HG03521 (cell line): ENCODE data around the gene LDAH.

Experiments
- ATAC-seq: cut with Tn5 transposase; IDR thresholded peaks from one replicate; pipeline ENCODE4 v1.9.1; 2021; ENCODE audit warnings: mild to moderate bottlenecking, moderate library complexity; ENCODE audit not compliant: unreplicated experiment

The LDAH gene

GRCh38 chr2:20781656-20782265, 41.1 kb downstream of the LDAH start:
- ATAC-seq = peak; percentile 71

DNA sequence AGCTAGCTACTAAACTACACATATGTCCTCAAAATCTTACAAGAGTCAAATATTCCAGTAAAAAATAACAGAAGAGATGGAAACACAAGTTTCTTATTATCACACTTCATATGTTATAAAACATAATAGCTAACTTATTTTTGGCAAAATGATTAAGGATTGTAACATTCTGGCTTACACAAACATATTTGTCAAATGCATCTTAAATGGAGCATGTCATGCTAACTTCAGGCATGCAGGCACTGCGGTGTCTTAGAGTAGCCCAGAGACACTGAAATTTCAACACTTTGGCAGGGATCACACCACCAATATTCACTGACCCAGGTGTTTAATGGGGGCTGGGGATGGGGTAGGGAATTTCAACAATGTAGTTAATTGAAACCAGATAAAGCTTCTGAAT, 51.6 kb downstream of the LDAH start:
- ATAC-seq = no peak

DNA sequence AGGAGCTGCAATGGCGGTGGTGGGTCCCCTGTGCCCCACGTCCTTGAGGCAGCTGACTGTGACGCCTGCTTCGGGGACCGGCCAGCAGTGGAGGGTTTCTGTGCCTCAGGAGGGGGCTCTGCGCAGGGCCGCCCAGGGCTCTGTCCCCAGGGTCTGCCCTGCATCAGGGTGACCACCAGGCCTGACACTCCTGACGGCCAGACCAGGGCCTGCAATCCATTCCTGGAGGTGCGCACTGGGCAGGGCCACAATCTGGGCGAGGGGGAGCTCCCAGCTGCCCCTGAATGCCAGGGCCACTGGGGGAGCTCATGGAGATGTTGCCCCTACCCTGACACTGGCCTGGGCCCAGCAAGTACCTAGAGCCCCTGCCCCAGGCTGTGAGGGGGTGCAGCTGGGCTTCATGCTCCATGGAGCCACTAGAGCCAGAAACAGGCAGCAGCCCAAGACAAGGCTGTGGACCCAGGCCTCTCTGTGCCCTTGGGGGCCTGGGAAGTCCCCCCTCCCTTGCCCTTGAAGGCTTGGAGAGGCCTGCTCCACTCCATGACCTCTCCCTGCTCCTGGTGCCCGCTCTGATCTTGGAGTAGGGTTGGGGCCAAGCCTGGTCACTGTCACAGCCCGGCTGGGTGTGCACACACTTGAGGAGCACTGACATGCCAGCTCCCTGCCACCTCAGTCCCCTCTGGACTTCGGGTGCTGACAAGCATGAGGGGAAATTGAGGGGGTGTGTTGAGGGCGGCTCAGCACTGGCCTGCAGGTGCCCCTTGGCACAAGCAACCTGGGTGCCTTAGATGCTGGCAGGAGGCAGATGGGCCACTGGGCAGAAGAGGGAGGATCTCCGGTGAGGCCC, 55.9 kb downstream of the LDAH start:
- ATAC-seq = no peak

- no peak for ATAC-seq
Observed at GRCh38 chr2:20766213-20766612, 56.7 kb downstream of the LDAH start.

GRCh38 chr2:20762945-20763683, 59.8 kb downstream of the LDAH start:
- no peak for ATAC-seq

DNA sequence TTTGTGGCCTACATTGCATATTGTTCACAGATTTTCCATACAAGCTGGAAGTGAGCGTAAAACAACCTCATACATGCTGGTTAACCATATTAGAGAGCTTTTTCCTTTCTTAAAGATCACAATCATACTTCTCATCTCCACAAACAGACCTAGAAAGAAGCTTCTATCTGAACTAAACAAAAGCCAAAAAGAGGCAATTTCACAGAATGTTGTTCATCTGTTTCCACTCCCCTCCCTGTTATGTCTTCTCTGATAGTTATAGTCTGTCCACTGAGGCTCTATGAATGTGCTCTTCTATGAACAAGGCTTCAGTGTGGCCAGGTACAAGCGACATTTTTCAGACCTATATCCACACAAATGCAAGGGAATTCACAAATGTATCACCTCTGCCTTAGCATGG, 63.4 kb downstream of the LDAH start:
- ATAC-seq = no peak

DNA sequence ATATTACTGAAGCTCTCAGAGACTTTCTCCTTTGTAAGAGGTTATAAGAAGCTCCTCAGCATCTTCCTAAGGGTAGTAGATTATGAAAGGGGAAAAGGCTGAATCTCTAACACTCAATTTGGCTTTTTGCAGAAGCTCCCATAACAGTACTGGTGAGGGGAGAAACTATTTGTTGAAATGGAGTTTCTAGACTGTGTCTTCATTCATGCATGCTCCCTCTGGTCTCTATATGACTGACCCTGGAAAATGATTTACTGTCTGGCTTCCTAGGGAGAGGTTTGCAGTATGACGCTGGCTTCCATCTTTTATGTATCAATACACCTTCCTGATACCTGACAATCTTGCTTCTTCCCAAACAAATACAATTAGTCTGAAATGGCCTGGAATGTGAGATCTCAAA, 63.9 kb downstream of the LDAH start:
- ATAC-seq = no peak

GRCh38 chr2:20757405-20758090, 65.4 kb downstream of the LDAH start:
- ATAC-seq = no peak

- ATAC-seq = no peak
Observed at GRCh38 chr2:20755132-20755800, 67.6 kb downstream of the LDAH start.

DNA sequence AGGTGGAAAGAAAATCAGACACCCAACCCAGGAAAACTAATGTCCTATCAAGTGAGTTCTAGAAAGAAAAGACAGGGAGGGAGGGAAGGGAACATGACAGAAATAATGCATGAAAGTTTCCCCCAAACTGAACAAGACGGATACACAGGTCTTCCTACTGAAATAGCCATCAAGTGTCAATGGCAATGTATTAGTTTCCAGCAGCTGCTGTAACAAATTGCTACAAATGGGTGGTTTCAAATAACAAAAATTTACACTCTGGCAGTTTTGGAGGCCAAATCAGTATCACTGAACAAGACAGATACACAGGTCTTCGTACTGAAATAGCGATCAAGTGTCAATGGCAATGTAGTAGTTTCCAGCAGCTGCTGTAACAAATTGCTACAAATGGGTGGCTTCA, 70.6 kb downstream of the LDAH start:
- ATAC-seq = no peak

GRCh38 chr2:20747317-20747716, 75.6 kb downstream of the LDAH start:
- ATAC-seq = no peak

GRCh38 chr2:20745924-20746555, 76.9 kb downstream of the LDAH start:
- ATAC-seq = no peak

DNA sequence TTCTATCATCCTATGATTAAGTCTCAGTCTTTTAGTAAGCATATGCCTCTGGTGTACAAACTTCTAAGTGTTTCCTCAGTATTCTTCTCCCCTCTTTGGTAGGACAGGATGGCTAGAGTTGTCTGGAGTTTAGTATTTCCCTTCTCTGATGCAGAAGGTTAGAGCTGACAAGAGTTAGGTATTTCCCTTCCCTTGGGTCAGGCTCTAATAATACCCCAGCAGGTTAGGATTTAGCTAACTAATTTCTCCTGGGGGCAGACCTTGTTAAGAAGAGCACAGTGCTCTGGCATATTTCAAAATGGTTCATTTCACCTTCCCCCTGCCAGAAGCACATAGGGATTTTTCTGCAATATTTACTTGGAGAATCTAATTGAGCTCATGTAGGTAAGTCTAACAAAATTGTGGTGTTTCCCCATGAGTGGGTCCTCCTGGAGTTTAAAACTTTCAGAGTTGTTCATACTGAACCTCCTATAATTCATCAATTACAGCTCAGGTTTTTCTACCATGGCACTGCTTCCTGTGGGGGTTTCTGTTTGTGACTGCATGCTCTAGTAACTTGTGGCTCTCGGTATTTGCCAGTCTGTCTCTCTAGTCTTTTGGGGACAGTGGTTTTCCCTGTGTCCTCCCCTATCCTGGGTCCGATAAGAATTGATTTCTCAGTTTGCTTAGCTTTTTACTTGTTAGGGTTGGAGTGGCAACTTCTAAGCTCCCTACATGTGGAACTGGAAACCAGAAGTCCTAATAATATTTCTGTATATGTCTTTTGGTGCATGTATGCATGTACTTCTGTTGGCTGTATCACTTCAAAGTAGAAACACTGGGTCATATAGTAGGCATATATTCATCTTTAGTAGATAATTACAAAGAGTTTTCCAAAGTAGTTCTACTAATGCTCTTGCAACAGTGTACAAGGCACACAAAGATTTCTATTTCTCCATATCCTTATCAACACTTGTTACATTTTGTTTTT, 78.2 kb downstream of the LDAH start:
- ATAC-seq = peak; percentile 66

GRCh38 chr2:20738772-20739171, 84.1 kb downstream of the LDAH start:
- ATAC-seq = no peak

GRCh38 chr2:20737505-20737904, 85.4 kb downstream of the LDAH start:
- ATAC-seq = peak; percentile 85

GRCh38 chr2:20728114-20728758, 94.7 kb downstream of the LDAH start:
- no peak for ATAC-seq

DNA sequence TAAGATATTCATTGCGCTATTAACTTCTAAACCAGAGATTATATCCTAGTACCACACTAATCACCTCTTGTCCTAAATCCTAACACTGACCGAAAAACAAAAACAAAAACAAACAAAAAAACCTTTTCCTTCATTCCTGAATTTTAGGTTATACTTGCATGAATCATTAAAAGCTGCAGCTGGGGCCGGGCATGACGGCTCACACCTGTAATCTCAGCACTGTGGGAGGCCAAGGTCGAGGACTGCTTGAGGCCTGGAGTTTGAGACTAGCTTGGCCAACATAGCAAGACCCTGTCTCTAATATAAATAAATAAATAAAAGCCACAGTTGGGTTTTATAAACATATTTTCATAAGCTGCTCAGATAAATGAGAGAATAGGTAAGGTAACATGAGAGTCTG, 96.0 kb downstream of the LDAH start:
- ATAC-seq = no peak

- ATAC-seq = no peak
Observed at GRCh38 chr2:20725782-20726181, 97.1 kb downstream of the LDAH start.
